Neutrophil (primary cell): ENCODE data around the gene FGR.

Experiments used
- H3K27ac ChIP-seq: fragments of 200-600 bp; sonication (generic); 2 replicates; pipeline ENCODE4 v1.5.1; 2016; ENCODE audit warnings: mild to moderate bottlenecking, moderate library complexity
- H3K27me3 ChIP-seq: fragments of 200-600 bp; sonication (generic); 2 replicates; pipeline ENCODE4 v1.6.0; 2016; ENCODE audit warnings: mild to moderate bottlenecking
- H3K36me3 ChIP-seq: fragments of 200-600 bp; sonication (generic); 2 replicates; pipeline ENCODE4 v1.5.1; 2017
- H3K4me1 ChIP-seq, 2 experiments: fragments of 200-600 bp in 1 of 2; sonication (generic) in 1 of 2; 1 replicate in 1 of 2; 2 replicates in 1 of 2; pipeline versions ENCODE4 v1.5.1 to v1.6.1; 2013 to 2016; ENCODE audit warnings: low read depth in 1 of 2, low read length in 1 of 2, mild to moderate bottlenecking in 1 of 2, moderate library complexity in 1 of 2; ENCODE audit not compliant: control insufficient read depth in 1 of 2, insufficient read depth in 1 of 2
- H3K4me3 ChIP-seq, 2 experiments: fragments of 200-600 bp in 1 of 2; sonication (generic) in 1 of 2; 1 replicate in 1 of 2; 2 replicates in 1 of 2; pipeline ENCODE4 v1.5.1; 2013 to 2016; ENCODE audit warnings: low read depth in 1 of 2, low read length in 1 of 2, mild to moderate bottlenecking in 1 of 2, moderate library complexity in 1 of 2
- H3K9me3 ChIP-seq: fragments of 200-600 bp; sonication (generic); 2 replicates; pipeline ENCODE4 v1.5.1; 2016
- CTCF ChIP-seq: fragments of 200-600 bp; sonication (generic); IDR thresholded peaks from 2 replicates; pipeline ENCODE4 v1.5.1; 2016; ENCODE audit warnings: antibody characterized with exemption

The FGR gene

GRCh38 chr1:27603681-27604578 is 31.1 kb downstream of the FGR start, which contains the start of gene AHDC1:
Gene AHDC1 (minus strand): TSS chr1:27604144. CDS start chr1:27552115, 52,029 bp downstream.
- Histone ChIP-seq H3K27ac (peak within 1 kb of the TSS; percentile 10), H3K9me3 (no peaks in the 10 kb centered on the region), H3K27me3 (peaks cover 57% of the 10 kb centered on the region), H3K4me1 (peaks cover 23 to 39% of the 10 kb centered on the region in 2 experiments), H3K4me3 (peak within 1 kb of the TSS; percentile 70 to 96), H3K36me3 (no peaks in the 10 kb centered on the region)
- peak; percentile 71 for TF ChIP-seq CTCF

DNA sequence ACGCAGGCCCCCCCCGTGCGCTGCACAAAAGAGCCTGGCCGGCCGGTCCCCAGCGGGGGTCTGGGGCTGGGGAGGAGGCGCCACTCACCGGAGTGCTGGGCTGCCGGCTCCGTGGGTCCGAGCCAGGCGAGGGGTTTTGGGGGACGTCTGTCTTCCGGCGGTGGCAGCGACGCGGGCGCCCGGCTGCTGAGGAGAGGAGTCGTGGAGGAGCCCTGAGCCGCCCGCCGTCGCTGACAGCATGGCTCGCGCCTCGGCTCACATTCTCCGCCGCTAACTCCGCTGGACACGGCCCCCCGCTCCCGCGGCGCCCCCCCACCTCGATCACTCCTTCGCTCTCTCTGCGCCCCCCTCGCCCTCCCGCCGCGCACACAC is 31.7 kb downstream of the FGR start:
- peaks cover 16 to 33% of the 10 kb centered on the region in 2 experiments for H3K4me1 ChIP-seq
- no peaks in the 10 kb centered on the region for H3K9me3 ChIP-seq
- no peak overlapping the region for H3K27ac ChIP-seq
- H3K36me3 ChIP-seq: no peaks in the 10 kb centered on the region
- H3K27me3 ChIP-seq: peaks cover 59% of the 10 kb centered on the region
- no peak for TF ChIP-seq CTCF
- H3K4me3 ChIP-seq: peak overlapping the region; percentile 70 to 96

DNA sequence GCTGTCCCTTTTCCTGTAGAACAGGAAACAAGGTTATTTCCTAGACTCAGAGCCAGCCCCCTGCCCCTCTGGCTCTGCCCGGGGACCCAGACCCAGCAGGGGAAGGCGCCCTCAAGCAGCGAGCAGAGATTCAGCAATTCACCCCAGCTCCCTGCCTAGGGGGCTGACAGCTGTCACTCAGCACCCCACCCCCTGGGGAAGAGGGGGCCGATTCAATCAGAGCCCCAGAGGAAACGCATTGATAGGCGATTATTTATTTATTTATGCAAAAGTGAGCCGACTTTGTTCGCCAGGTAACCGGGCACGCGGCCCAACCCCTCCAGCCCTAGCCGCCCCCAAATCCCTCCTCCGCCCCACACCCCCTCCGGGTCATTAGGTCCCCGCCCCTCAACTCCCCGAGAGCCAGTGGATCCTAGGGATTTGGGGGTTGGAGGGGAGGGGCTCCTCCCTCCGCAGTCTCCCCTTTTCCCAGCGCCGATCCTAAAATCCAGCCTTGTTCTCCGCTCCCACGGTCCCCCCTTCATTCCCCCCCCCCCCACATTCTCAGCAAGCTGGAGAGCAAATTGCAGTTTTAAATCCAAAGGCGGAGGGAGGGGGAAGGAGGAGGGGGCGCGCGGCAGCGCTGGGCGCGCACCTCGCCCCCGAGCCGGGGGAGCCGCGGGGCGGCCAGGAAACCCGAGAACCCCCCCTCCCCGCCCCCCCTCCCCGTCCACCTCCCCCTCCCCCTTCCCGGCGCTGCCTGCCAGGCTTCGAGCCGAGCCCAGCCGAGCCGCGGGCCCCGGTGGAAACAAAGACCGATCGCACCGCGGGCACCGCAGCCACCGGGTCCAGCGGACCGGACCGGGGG is 32.3 kb downstream of the FGR start:
- no peak for TF ChIP-seq CTCF
- Histone ChIP-seq H3K27me3 (peaks cover 59% of the 10 kb centered on the region), H3K27ac (no peak overlapping the region), H3K4me1 (peaks cover 14 to 32% of the 10 kb centered on the region in 2 experiments), H3K4me3 (peak overlapping the region; percentile 70 to 96), H3K9me3 (no peaks in the 10 kb centered on the region), H3K36me3 (no peaks in the 10 kb centered on the region)

DNA sequence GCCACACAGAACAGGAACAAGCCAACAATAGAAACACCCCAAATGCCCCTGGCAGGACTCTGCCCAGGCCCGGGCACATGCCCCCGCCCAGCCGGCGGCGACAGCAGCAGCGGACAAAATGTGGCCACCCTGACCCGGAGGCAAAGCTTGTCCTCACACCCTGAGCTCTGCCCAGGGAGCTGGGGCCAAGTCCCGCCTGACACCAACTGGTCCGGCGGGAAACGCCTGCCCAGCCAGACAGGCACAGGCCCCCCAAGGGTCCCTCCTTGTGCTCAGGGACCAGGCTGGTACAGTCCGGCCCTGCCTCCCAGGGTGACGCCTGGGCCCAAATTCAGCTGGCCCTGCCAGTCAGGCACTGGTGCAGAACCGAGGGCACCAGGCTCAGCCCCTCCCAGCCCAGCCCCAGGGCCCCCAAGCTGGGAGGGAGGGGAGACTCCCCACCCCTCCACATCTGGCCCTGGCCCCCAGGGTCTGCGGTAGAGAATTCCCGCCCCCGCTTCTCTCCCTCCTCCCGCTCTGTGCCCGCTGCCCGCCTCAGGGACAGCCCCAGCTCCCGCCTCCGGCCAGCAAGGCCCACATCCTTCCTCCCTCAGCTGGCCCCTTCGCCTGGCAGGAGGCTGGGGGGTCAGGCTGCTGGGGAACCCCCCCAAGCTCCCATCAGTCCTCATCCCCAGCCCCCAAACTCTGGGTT is 33.1 kb downstream of the FGR start:
- Histone ChIP-seq H3K4me1 (peaks cover 14 to 32% of the 10 kb centered on the region in 2 experiments), H3K27me3 (peaks cover 59% of the 10 kb centered on the region), H3K27ac (no peak overlapping the region), H3K4me3 (peak overlapping the region in 1 of 2 experiments; percentile 96), H3K36me3 (no peaks in the 10 kb centered on the region), H3K9me3 (no peaks in the 10 kb centered on the region)
- no peak for TF ChIP-seq CTCF

DNA sequence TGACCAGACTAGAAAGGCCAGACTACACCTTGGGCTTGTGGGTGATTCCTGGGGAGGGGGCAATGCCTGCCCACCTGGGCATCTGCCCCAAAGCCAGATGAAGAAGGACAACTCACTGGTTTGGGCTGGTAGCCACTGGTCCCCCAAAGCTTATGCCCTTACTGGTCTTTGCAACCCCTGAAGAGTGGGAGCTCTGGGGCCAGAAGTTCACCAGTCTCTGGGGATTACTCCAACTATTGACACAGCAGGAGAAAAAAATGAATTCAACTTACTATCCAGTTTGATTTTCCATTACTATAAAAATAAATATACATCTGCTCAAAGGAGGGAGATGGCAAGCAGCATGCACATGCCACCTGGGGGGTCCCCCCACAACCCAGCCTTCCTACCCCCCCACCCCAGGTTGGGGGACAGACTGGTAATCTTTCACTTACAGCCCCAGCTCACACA is 33.6 kb downstream of the FGR start:
- no peak overlapping the region for H3K4me3 ChIP-seq

More for the DNA sequence above, 33.6 kb downstream of the FGR start:
- Histone ChIP-seq H3K36me3 (no peaks in the 10 kb centered on the region), H3K4me1 (peaks cover 14 to 30% of the 10 kb centered on the region in 2 experiments), H3K9me3 (no peaks in the 10 kb centered on the region), H3K27ac (no peak overlapping the region), H3K27me3 (peaks cover 59% of the 10 kb centered on the region)
- no peak for TF ChIP-seq CTCF
